ENCODE data around the gene TSPEAR.
"Not testable (repeated sequence)": the region's sequence is repeated elsewhere in the genome, so short reads cannot be mapped to it uniquely, and the experiment has no call there.

The TSPEAR gene

GRCh38 chr21:44592446-44593311, 118.7 kb downstream of the TSPEAR start, which contains the start of gene KRTAP10-6:
Gene KRTAP10-6 (minus strand): TSS chr21:44592505. CDS start chr21:44592484, 21 bp downstream.
- H3K27ac ChIP-seq (ENCODE audit: low read depth, low read length), result no peak within 1 kb of the TSS

GRCh38 chr21:44591801-44592130, 119.6 kb downstream of the TSPEAR start:
- not testable (repeated sequence) for H4K20me1 ChIP-seq (ENCODE audit: low read depth, low read length); H3K27ac ChIP-seq (ENCODE audit: low read depth, low read length); H3F3A ChIP-seq (ENCODE audit: insufficient read depth); H2AFZ ChIP-seq (ENCODE audit: low read depth, low read length, severe bottlenecking); H3K79me2 ChIP-seq (ENCODE audit: insufficient read depth, low read length); H3K9me2 ChIP-seq (replicated peaks; ENCODE audit: insufficient read depth, low read length); H3K27me3 ChIP-seq (ENCODE audit: low read length); H3K36me3 ChIP-seq (ENCODE audit: low read length); H3K4me3 ChIP-seq (ENCODE audit: insufficient read depth, low read length, poor library complexity, severe bottlenecking); H3K9me3 ChIP-seq (ENCODE audit: insufficient read depth, low read length); H3K4me2 ChIP-seq (ENCODE audit: low read depth, low read length, poor library complexity, severe bottlenecking); H3K9ac ChIP-seq (ENCODE audit: low read length)

More at GRCh38 chr21:44592446-44593311, 118.7 kb downstream of the TSPEAR start, which contains the start of gene KRTAP10-6:
- Histone ChIP-seq H3K4me3 (ENCODE audit: insufficient read depth, low read length, poor library complexity, severe bottlenecking) (no peak within 1 kb of the TSS), H3K9ac (ENCODE audit: low read length) (no peak within 1 kb of the TSS), H3K9me3 (ENCODE audit: insufficient read depth, low read length) (no peaks in the 10 kb centered on the region), H3K36me3 (ENCODE audit: low read length) (no peaks in the 10 kb centered on the region), H3F3A (ENCODE audit: insufficient read depth) (no peaks in the 10 kb centered on the region), H3K79me2 (ENCODE audit: insufficient read depth, low read length) (no peaks in the 10 kb centered on the region), H3K27me3 (ENCODE audit: low read length) (no peaks in the 10 kb centered on the region), H4K20me1 (ENCODE audit: low read depth, low read length) (no peaks in the 10 kb centered on the region), H2AFZ (ENCODE audit: low read depth, low read length, severe bottlenecking) (no peak within 1 kb of the TSS), H3K4me2 (ENCODE audit: low read depth, low read length, poor library complexity, severe bottlenecking) (no peak within 1 kb of the TSS), H3K9me2 (replicated peaks; ENCODE audit: insufficient read depth, low read length) (no peaks in the 10 kb centered on the region)
- TF ChIP-seq CTCF (IDR thresholded peaks at IDR 0.05; ENCODE audit: insufficient read depth, low read length, poor library complexity, severe bottlenecking), result no peak
- no peak for TF ChIP-seq EZH2phosphoT487 (conservative IDR thresholded peaks at IDR 0.05; ENCODE audit: low read length)

GRCh38 chr21:44590897-44591800, 120.2 kb downstream of the TSPEAR start:
- not testable (repeated sequence) for H3K27ac ChIP-seq (ENCODE audit: low read depth, low read length); H3K4me3 ChIP-seq (ENCODE audit: insufficient read depth, low read length, poor library complexity, severe bottlenecking); H3K4me2 ChIP-seq (ENCODE audit: low read depth, low read length, poor library complexity, severe bottlenecking); H3F3A ChIP-seq (ENCODE audit: insufficient read depth); H3K27me3 ChIP-seq (ENCODE audit: low read length); H3K9me2 ChIP-seq (replicated peaks; ENCODE audit: insufficient read depth, low read length); H4K20me1 ChIP-seq (ENCODE audit: low read depth, low read length); H2AFZ ChIP-seq (ENCODE audit: low read depth, low read length, severe bottlenecking); H3K79me2 ChIP-seq (ENCODE audit: insufficient read depth, low read length); H3K9me3 ChIP-seq (ENCODE audit: insufficient read depth, low read length); H3K9ac ChIP-seq (ENCODE audit: low read length); H3K36me3 ChIP-seq (ENCODE audit: low read length)

- no peaks in the 10 kb centered on the region for H3K27me3 ChIP-seq (ENCODE audit: low read length)
- no peak overlapping the region for H3K4me3 ChIP-seq (ENCODE audit: insufficient read depth, low read length, poor library complexity, severe bottlenecking)
- H3K9me3 ChIP-seq (ENCODE audit: insufficient read depth, low read length), result no peaks in the 10 kb centered on the region
- H3K9ac ChIP-seq (ENCODE audit: low read length), result no peak overlapping the region
- no peaks in the 10 kb centered on the region for H3F3A ChIP-seq (ENCODE audit: insufficient read depth)
- no peaks in the 10 kb centered on the region for H3K36me3 ChIP-seq (ENCODE audit: low read length)
- no peak overlapping the region for H3K27ac ChIP-seq (ENCODE audit: low read depth, low read length)
- H3K4me2 ChIP-seq (ENCODE audit: low read depth, low read length, poor library complexity, severe bottlenecking), result no peak overlapping the region
- H4K20me1 ChIP-seq (ENCODE audit: low read depth, low read length), result no peaks in the 10 kb centered on the region
- H3K9me2 ChIP-seq (replicated peaks; ENCODE audit: insufficient read depth, low read length), result no peaks in the 10 kb centered on the region
- TF ChIP-seq EZH2phosphoT487 (conservative IDR thresholded peaks at IDR 0.05; ENCODE audit: low read length), result no peak
- no peak for TF ChIP-seq CTCF (IDR thresholded peaks at IDR 0.05; ENCODE audit: insufficient read depth, low read length, poor library complexity, severe bottlenecking)
- H3K79me2 ChIP-seq (ENCODE audit: insufficient read depth, low read length), result no peaks in the 10 kb centered on the region
- H2AFZ ChIP-seq (ENCODE audit: low read depth, low read length, severe bottlenecking), result no peak overlapping the region
Observed at GRCh38 chr21:44590311-44590721, 121.1 kb downstream of the TSPEAR start.

All from SU-DHL-6 (cell line).